ENCODE data around the gene RNF213. TPM values are rescaled to one million over a fixed set of nuclear protein-coding genes. Genes with fewer than 3 reads are reported as not detected.

Gene RNF213
- total and polyA plus RNA-seq, 10 of the 15 experiments (the other 5 are each of a cell fraction or from before 2014, with no cell fraction given) = 18.6 to 145 (median 65.8) TPM

DNA sequence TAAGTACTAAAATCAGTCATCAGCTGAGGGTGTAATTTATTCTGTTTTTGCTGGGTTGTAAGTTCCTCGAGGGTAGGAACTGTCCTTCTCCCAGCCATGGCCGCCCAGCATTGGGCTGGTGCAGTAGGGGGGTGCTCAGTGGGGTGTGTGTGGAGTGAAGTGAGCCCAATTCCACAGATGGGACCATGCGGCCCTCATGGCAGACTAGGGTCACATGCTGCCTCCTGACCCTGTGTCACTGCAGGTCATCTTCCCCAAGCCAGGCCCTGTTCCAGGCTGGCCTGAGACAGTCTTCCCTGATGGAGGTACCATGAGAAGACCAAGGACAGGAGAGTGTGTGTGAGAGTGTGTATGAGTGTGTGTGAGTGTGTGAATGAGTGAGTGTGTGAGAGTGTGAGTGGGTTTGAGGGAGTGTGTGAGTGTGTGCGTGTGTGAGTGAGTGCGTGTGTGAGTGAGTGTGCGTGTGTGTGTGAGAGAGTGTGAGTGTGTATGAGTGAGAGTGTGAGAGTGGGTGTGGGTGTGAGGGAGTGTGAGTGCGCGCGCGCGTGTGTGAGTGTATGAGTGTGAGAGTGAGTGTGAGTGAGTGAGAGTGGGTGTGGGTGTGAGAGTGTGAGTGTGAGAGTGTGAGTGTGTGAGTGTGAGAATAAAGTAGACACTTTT, 36.7 kb upstream of the RNF213 start:
- Histone ChIP-seq H3K27ac (ENCODE audit: control insufficient read depth, insufficient read depth) (no peak overlapping the region), H3K4me1 (ENCODE audit: control insufficient read depth, insufficient read depth, low read length) (peaks cover 4% of the 10 kb centered on the region), H3K4me3 (no peak overlapping the region), H3K36me3 (ENCODE audit: control insufficient read depth in 2 of 2, insufficient read depth in 2 of 2, low read length in 1 of 2) (no peaks in the 10 kb centered on the region), H3K9me3 (replicated peaks; ENCODE audit: control insufficient read depth, insufficient read depth, low read length) (no peaks in the 10 kb centered on the region), H2AFZ (ENCODE audit: control insufficient read depth, low read depth, low read length) (no peak overlapping the region), H4K20me1 (ENCODE audit: control insufficient read depth, insufficient read depth) (no peaks in the 10 kb centered on the region; the same call in 1 of the 2 replicates), H3K4me2 (ENCODE audit: control insufficient read depth, insufficient read depth) (no peak overlapping the region), H3K79me2 (ENCODE audit: control insufficient read depth, insufficient read depth, low read length) (peaks cover 4% of the 10 kb centered on the region), H3K27me3 (replicated peaks in 1 of 2; ENCODE audit: control insufficient read depth in 2 of 2, insufficient read depth in 2 of 2, low read length in 1 of 2) (no peaks in the 10 kb centered on the region), H3K9ac (ENCODE audit: control insufficient read depth, insufficient read depth, low read length) (no peak overlapping the region)
- no peak for TF ChIP-seq FOXM1 (IDR thresholded peaks at IDR 0.05; ENCODE audit: low read depth, low read length)
- TF ChIP-seq, protein P1, sequence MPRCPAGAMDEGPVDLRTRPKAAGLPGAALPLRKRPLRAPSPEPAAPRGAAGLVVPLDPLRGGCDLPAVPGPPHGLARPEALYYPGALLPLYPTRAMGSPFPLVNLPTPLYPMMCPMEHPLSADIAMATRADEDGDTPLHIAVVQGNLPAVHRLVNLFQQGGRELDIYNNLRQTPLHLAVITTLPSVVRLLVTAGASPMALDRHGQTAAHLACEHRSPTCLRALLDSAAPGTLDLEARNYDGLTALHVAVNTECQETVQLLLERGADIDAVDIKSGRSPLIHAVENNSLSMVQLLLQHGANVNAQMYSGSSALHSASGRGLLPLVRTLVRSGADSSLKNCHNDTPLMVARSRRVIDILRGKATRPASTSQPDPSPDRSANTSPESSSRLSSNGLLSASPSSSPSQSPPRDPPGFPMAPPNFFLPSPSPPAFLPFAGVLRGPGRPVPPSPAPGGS (IDR thresholded peaks at IDR 0.05; ENCODE audit: borderline replicate concordance, insufficient read depth, low read depth, low read length, poor library complexity, severe bottlenecking) = peak; percentile 99
- TF ChIP-seq TCF3 (IDR thresholded peaks at IDR 0.05; ENCODE audit: borderline replicate concordance, insufficient read depth, low read depth, low read length) = peak; percentile 60; the same call in 1 of the 2 replicates
- TF ChIP-seq, protein P2, sequence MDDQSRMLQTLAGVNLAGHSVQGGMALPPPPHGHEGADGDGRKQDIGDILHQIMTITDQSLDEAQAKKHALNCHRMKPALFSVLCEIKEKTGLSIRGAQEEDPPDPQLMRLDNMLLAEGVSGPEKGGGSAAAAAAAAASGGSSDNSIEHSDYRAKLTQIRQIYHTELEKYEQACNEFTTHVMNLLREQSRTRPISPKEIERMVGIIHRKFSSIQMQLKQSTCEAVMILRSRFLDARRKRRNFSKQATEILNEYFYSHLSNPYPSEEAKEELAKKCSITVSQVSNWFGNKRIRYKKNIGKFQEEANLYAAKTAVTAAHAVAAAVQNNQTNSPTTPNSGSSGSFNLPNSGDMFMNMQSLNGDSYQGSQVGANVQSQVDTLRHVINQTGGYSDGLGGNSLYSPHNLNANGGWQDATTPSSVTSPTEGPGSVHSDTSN (IDR thresholded peaks at IDR 0.05; ENCODE audit: insufficient replicate concordance, low read depth, low read length) = peak; percentile 47
- in situ Hi-C loops (cut with MboI) = no loop called here
- 76% methylated on average over 11 of the region's 11 CpGs for WGBS (ENCODE audit: insufficient coverage, insufficient replicate concordance, low lambda C conversion rate, missing lambda C conversion rate)
- ChIA-PET POLR2A (no interaction called here), SMC1A (ENCODE audit: uncharacterized antibody, unreplicated experiment) (interaction anchor here (0.6 kb wide), 1 partner anchor 51 kb away, joined by 3 read pairs; no protein-coding TSS in a partner anchor), CTCF (no interaction called here), RAD21 (ENCODE audit: unreplicated experiment) (no interaction called here)
- intact Hi-C loops (cut with micrococcal nuclease; ENCODE audit: unreplicated experiment) = no loop called here
- FAIRE-seq (peak; percentile 38), ATAC-seq (no peak), DNase-seq (ENCODE audit: low read depth, low spot score) (no peak)
- no TSS peak for BruUV-seq (replicated peaks)

Measured in GM12878 (cell line).